ENCODE measurements around the gene PLAC9. TPM values are rescaled to one million over a fixed set of nuclear protein-coding genes. Genes with fewer than 3 reads are reported as not detected.

Gene PLAC9
- total and polyA plus RNA-seq, 2 experiments from 2014 or later = 1.9 TPM; not detected in 1

GRCh38 chr10:80163741-80164341 is 31.3 kb downstream of the PLAC9 start:
- no peak for TF ChIP-seq CTCF (IDR thresholded peaks at IDR 0.05; ENCODE audit: low read depth, low read length)
- Histone ChIP-seq H3K4me1 (ENCODE audit: low read depth) (peaks cover 12% of the 10 kb centered on the region), H3K36me3 (peaks cover 6% of the 10 kb centered on the region), H3K4me3 (no peak overlapping the region), H3K9me3 (ENCODE audit: low read depth) (no peaks in the 10 kb centered on the region), H3K27ac (no peak overlapping the region), H3K27me3 (no peaks in the 10 kb centered on the region)
- peak in 1 of 2 donors; percentile 51 for DNase-seq (ENCODE audit: low read depth in 1 of 2, low spot score in 1 of 2)

GRCh38 chr10:80164596-80164995 is 32.1 kb downstream of the PLAC9 start:
- Histone ChIP-seq H3K36me3 (peaks cover 6% of the 10 kb centered on the region), H3K4me1 (ENCODE audit: low read depth) (peaks cover 12% of the 10 kb centered on the region), H3K4me3 (no peak overlapping the region), H3K27ac (no peak overlapping the region), H3K9me3 (ENCODE audit: low read depth) (no peaks in the 10 kb centered on the region), H3K27me3 (no peaks in the 10 kb centered on the region)
- DNase-seq (ENCODE audit: low read depth in 1 of 2, low spot score in 1 of 2) = no peak
- TF ChIP-seq CTCF (IDR thresholded peaks at IDR 0.05; ENCODE audit: low read depth, low read length) = no peak

- TF ChIP-seq CTCF (IDR thresholded peaks at IDR 0.05; ENCODE audit: low read depth, low read length) = peak; percentile 55
- H3K4me1 ChIP-seq (ENCODE audit: low read depth) = peaks cover 12% of the 10 kb centered on the region
Observed at GRCh38 chr10:80165173-80165572, 32.6 kb downstream of the PLAC9 start.

GRCh38 chr10:80166581-80167470 is 34.3 kb downstream of the PLAC9 start:
- TF ChIP-seq CTCF (IDR thresholded peaks at IDR 0.05; ENCODE audit: low read depth, low read length) = no peak
- no peak for DNase-seq (ENCODE audit: low read depth in 1 of 2, low spot score in 1 of 2)
- no peaks in the 10 kb centered on the region for H3K9me3 ChIP-seq (ENCODE audit: low read depth)
- peaks cover 12% of the 10 kb centered on the region for H3K4me1 ChIP-seq (ENCODE audit: low read depth)
- H3K27ac ChIP-seq = no peak overlapping the region
- H3K27me3 ChIP-seq = no peaks in the 10 kb centered on the region
- peaks cover 6% of the 10 kb centered on the region for H3K36me3 ChIP-seq
- H3K4me3 ChIP-seq = no peak overlapping the region

More at GRCh38 chr10:80165173-80165572, 32.6 kb downstream of the PLAC9 start:
- Histone ChIP-seq H3K36me3 (peaks cover 6% of the 10 kb centered on the region), H3K27ac (peak overlapping the region; percentile 2), H3K9me3 (ENCODE audit: low read depth) (no peaks in the 10 kb centered on the region), H3K27me3 (no peaks in the 10 kb centered on the region), H3K4me3 (no peak overlapping the region)
- DNase-seq (ENCODE audit: low read depth in 1 of 2, low spot score in 1 of 2) = peak; percentile 54 to 76

GRCh38 chr10:80167471-80168161 is 35.1 kb downstream of the PLAC9 start:
- no peak for TF ChIP-seq CTCF (IDR thresholded peaks at IDR 0.05; ENCODE audit: low read depth, low read length)
- Histone ChIP-seq H3K27me3 (no peaks in the 10 kb centered on the region), H3K36me3 (peaks cover 4% of the 10 kb centered on the region), H3K4me3 (no peak overlapping the region), H3K27ac (peak overlapping the region; percentile 39), H3K4me1 (ENCODE audit: low read depth) (peaks cover 12% of the 10 kb centered on the region), H3K9me3 (ENCODE audit: low read depth) (no peaks in the 10 kb centered on the region)
- no peak for DNase-seq (ENCODE audit: low read depth in 1 of 2, low spot score in 1 of 2)

Measured in cardiac muscle cell (in vitro differentiated cells and primary cell).